ENCODE results near the gene SULT1B1. TPM values are rescaled to one million over a fixed set of nuclear protein-coding genes. Genes with fewer than 3 reads are reported as not detected.

Gene SULT1B1
- total RNA-seq, 1 donor from 2014 or later: 1.1 TPM

DNA sequence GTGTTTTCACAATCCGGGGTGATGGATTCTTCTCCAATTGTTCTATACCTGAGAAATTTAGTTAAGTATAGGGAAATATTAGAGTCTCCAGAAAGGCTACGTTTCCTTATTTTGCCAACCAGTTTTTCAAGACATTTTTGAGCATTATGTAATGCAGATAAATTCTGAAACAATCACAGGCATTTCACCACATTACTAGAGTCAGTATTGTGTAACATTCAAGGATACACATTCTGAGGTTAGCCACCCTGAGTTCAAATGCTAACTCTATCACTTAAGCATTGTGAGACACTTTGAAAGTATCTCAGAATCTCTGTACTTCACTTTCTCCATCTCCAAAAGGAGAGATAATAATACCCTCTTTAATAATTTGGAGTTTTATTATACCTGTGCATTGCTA is 10.6 kb downstream of the SULT1B1 start:
- no peak for DNase-seq (ENCODE audit: low spot score)

DNA sequence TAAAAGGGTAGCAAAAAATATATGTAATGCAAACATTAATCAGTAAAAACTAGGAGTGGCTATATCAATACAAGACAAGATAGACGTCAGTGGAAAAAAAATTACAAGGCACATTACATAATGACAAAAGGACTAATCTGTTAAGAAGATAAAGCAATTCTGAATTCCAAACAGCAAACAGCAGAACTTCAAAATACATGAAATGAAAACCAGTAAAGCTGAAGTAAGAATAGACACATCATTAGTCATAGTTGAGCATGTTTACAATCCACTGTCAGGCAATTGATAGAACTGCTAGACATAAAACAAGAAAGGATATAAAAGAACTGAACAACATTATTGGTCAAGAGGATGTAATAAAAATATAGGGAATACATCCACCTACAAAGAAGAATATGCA is 12.2 kb downstream of the SULT1B1 start:
- no peak for DNase-seq (ENCODE audit: low spot score)

- no peak for DNase-seq (ENCODE audit: low spot score)
These were observed 16.3 kb downstream of the SULT1B1 start for GRCh38 chr4:69744157-69744478.

GRCh38 chr4:69743476-69744156 is 16.8 kb downstream of the SULT1B1 start:
- no peak for DNase-seq (ENCODE audit: low spot score)

DNA sequence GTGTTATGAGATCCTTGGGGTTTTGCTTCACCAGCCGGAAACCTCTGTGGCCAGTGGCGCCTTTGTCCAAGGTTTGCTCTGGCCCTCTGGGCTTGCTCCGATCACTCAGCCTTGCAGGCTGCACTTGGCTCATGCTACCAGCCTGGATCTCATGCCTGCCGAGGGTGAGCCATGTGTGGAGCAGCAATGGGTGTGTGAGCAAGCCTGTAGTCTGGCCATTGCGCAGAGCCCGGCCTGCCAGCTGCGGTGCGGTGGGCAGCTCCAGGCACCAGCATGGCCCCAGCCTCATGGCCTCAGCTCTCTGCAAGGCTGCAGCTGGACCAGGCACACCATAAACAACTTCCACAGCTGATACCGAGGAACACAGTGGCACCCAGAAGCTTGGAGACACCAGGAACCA is 17.8 kb downstream of the SULT1B1 start:
- no peak for DNase-seq (ENCODE audit: low spot score)

DNA sequence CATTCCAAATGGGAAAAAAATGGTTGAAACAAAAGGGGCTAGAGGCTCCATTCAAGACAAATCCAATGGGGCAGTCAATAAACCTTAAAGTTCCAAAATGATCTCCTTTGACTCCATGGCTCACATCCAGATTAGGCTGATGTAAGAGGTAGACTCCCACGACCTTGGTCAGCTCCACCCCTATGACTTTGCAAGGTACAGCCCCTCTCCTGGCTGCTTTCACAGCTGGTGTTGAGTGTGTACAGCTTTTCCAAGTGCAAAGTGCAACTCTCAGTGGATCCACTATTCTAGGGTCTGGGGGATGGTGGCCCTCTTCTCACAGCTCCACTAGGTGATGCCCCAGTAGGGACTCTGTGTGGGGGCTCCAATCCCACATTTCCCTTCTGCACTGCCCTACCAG is 21.5 kb downstream of the SULT1B1 start:
- no peak for DNase-seq (ENCODE audit: low spot score)

GRCh38 chr4:69735119-69735518 is 25.3 kb downstream of the SULT1B1 start:
- no peak for DNase-seq (ENCODE audit: low spot score)

DNA sequence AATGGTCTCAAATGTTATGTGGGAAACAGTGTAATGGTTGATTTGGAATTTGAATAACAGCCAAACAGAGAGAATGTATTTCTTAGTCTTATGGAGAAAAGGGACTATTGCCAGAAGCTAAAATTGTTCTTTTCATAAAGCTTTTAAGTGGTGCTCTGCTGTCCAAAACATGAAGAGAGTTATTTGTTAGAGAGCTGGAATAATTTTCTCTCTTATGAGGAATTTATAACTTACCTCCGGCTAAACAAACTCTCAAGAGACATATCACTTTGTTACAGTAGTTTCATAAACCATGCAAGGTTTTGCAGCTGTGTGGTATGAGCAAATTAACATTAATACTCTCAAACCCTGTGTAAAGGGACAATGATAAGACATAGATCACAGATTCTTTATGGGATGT is 28.6 kb downstream of the SULT1B1 start:
- no peak for DNase-seq (ENCODE audit: low spot score)

DNA sequence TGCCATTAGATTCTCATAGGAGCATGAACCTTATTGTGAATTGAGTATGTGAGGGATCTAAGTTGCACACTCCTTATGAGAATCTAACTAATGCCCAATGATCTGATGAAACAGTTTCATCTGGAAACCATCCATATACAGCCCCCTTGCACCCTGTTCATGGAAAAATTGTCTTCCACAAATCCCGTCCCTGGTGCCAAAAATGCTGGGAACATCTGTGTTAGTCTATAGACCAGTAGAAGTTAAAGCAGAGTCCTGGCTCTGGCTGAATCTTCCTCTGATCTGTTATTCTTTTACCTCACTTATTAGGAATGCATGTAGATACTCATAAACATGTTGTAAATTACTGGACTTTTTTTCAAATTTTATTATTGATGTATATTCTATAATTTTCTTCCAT is 29.2 kb downstream of the SULT1B1 start:
- no peak for DNase-seq (ENCODE audit: low spot score)

DNA sequence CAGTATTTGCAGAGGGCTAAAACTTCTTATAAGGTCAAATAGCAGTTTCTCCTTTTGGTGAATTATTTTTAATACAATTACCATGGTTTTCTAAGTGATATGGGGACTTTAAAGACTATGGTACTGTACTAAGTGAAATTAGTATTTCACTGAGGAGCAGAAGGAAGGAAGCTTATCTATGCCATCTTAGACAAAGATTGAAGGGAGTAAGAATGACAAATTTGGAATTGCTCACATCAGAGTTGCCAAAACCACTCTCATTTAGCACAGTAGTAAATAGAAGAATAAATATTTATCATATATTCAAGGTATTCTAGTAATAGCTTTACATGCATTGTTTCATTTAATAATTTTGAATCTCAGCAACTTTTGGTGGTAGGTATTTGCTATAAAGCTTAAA is 30.4 kb downstream of the SULT1B1 start:
- DNase-seq (ENCODE audit: low spot score): no peak

DNA sequence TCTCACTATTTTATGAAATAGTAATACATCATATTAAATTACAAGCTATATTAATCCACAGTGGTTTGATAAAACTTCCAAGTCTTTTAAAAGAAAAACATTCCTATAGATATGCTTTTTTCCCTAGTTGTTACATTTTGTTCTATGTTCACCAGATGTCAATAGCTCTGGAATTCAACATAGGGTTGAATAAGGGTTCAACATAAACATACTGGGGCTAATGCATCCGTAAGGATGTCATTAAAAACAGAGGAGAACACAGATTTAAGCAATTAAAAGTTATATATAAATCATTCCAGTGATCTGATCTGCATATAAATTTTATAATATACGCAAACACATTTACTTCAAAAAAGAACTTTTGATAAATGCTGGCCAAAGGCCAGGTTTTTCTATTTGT is 32.5 kb downstream of the SULT1B1 start:
- DNase-seq (ENCODE audit: low spot score): no peak

GRCh38 chr4:69727426-69727825 is 33.0 kb downstream of the SULT1B1 start:
- no peak for DNase-seq (ENCODE audit: low spot score)

- DNase-seq (ENCODE audit: low spot score): no peak
These were observed 33.4 kb downstream of the SULT1B1 start for GRCh38 chr4:69726971-69727370.

GRCh38 chr4:69718396-69719271 is 41.8 kb downstream of the SULT1B1 start:
- DNase-seq (ENCODE audit: low spot score): no peak

DNA sequence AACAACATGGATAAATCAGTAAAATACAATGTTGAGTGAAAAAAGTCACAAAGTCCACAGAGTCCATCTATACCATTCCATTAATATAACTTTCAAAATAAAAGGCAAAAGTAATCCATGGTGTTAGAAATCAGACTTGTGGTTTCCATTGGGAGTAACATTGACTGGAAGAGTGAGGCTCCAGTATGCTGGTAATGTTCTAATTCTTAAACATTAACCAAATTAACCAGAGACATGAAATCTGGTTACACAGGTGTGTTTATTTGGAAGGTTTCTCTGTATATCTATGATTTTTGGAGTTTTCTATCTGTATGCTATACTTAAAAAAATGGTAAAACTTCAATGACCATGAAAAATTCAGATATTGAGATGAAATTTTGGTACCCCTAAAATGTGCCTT is 42.6 kb downstream of the SULT1B1 start:
- DNase-seq (ENCODE audit: low spot score): no peak

GRCh38 chr4:69716654-69717053 is 43.8 kb downstream of the SULT1B1 start:
- no peak for DNase-seq (ENCODE audit: low spot score)

GRCh38 chr4:69714086-69714485 is 46.3 kb downstream of the SULT1B1 start:
- DNase-seq (ENCODE audit: low spot score): no peak

GRCh38 chr4:69713593-69713992 is 46.8 kb downstream of the SULT1B1 start:
- no peak for DNase-seq (ENCODE audit: low spot score)

DNA sequence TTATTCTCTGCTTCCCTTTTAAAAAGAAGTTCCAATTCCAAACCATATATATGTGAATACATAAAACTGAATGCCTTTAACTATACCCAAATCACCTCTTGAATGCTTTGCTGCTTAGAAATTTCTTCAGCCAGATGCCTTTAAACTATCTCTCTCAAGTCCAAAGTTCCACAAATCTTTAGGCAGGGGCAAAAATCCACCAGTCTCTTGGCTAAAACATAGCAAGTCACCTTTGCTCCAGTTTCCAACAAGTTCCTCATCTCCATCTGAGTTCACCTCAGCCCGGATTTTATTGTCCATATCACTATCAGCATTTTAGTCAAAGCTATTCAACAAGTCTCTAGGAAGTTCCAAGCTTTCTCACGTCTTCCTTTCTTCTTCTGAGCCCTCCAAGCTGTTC is 49.8 kb downstream of the SULT1B1 start:
- DNase-seq (ENCODE audit: low spot score): no peak

- no peak for DNase-seq (ENCODE audit: low spot score)
These were observed 52.2 kb downstream of the SULT1B1 start for GRCh38 chr4:69708211-69708610.

GRCh38 chr4:69707807-69708206 is 52.6 kb downstream of the SULT1B1 start:
- DNase-seq (ENCODE audit: low spot score): no peak

DNA sequence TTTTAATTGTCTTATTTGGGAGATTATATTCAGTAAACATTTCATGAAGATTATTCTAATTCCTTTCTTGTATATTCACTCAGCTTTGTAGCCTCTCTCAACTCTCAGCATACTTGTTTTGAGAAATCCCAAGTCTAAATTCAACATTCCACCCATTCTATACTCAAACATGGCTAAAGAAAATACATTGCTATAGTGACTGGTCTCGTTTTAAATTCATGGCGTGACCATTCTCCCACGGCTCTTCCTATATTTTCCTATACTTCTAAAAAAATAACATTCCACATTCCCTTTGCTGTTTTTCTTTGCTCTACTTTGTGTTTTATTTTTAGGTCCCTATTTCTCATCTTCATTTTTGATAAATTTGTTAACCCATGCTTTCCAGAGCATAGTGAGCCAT is 58.2 kb downstream of the SULT1B1 start:
- DNase-seq (ENCODE audit: low spot score): no peak

DNA sequence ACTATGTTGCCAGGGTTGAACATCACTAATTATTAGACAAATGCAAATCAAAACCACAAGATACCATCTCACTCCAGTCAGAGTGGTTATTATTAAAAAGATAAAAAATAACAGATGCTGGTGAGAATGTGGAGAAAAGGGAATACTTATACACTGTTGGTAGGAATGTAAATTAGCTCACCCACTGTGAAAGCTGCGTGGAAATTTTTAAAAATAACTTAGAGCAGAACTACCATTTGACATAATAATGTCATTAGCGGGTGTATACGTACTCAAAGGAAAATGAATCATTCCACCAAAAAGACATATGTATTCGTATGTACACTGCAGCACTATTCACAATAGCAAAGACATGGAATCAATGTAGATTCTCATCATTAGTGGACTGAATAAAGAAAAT is 58.7 kb downstream of the SULT1B1 start:
- no peak for DNase-seq (ENCODE audit: low spot score)

Measured in ureter (tissue), 1 donor.